Activated T-cell treated with anti-CD3 and anti-CD28 coated beads for 4 hours (primary cell): ENCODE measurements around the gene PROC.

Source experiments
- DNase-seq: peaks from one replicate; pipeline ENCODE4 v3.0.0-alpha.2; 2020

The PROC gene

DNA sequence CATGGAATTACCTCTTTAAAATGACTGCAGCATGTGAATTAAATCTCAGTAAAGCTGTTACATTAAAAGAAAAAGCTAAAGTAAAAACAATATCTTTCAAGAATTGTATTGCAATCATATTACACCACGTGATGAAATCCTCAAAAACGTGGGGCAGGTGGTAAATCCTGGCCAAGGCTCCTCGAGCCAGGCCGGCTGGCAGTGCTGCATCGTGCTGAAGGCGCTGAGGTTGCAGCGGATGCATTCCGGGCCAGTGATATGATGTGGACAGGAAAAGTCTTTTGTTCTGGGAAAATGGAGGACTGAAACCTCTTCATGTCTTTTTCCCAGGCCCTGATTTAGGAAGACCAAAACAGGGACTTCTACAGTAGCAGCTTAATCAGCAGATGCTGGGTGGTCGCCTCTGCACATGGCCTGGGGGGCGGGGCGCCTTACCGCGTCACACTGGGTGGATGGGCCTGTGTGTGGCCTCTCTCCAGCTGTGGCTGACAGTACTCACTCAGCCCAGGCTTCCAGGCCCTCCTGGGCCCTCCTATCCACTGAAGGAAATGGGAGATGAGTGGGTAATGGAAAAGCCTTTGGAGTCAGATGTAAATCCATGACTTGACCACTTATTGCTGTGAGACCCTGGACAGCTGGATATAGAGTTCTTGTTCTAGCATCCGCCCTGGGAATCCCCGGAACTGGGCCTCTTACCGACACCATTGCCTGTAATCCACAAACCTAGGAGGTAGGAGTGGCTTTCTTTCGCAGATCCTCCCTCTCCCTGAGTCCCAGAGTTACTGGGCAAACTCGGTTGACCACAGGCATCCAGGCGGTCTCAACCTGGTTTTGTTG, 45.1 kb downstream of the PROC start:
- no peak for DNase-seq

DNA sequence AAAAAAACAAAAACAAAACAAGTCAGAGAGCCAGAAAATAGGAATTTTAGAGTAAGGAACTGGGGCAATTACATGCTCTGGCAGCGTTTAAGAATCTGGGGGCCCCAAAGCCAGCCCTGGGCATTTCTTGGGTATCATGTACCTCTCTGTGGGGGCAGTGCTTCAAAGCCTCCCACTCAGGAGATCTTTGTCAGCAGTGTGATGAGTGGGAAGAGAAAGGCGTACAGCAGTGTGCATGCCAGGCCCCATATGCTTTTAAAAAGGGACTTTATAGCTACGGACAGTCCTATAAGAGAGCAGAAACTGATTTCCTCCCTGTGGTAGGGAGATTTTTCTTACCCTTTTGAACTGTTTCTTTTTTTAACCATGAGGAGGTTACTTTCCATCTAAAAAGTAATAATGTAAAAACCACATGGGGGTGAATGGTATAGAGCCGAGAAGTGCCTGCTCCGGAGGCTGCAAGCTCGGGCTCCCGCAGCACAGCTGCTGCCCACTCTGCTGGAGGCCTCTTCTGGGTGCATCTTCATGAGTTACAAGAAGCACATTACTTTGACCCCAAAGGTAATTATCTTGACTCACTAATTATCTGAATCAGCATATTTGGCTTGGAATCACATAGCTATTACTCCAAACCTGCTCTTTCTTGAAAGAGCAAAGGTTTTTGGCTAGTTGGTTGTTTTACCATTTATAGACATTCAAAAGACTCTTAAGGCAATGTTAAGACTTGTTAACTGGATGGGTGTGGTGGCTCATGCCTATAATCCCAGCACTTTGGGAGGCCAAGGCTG, 46.4 kb downstream of the PROC start:
- DNase-seq, result peak; percentile 8

DNA sequence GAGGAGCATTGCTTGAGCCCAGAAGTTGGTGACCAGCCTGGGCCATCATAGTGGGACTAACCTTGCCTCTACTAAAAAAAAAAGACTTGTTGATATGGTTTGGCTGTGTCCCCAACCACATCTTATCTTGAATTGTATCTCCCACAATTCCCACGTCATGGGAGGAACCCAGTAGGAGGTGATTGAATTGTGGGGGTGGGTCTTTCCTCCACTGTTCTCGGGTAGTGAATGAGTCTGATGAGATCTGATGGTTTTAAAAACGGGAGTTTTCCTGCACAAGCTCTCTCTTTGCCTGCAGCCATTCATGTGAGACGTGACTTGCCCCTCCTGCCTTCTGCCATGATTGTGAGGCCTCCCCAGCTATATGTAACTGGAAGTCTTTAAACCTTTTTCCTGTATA, 47.0 kb downstream of the PROC start:
- no peak for DNase-seq

DNA sequence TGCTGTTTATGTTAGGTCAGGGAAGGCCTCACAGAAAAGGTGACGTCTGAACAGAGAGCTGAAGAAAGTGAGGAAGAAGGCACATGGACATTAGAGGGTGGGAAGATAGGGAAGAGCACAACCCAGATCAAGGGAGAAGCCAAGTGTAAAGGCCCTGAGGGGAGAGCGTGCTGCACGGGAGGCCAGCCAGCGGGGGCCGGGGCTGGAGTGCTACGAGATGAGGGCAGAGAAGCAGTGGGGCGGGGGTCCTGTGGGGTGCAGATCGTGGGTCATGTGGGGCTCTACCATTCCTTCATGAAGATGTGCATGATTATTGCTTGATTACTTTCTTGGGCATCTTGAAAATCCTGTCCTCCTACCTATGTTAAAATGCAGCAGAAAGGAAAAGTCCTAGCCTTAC, 50.8 kb downstream of the PROC start:
- DNase-seq, result no peak

DNA sequence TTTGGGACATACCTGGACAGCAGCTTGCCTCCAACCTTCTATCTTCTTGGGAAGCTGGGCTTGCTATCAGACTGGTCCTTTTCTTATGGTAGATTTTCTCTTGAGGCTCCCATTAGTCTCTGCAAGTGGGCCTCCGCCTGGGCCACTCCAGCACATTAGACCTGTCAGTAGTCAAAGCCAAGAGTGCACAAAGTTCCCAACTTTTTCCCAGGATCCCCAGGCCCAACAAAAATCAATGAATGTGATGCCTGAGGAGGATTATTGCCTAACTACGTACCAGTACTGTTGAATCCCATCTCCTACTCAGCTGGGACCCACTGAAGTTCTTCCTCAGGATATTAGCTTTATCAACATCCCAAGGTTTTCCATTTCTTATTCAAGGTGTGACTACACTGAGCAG, 51.7 kb downstream of the PROC start:
- DNase-seq, result no peak

DNA sequence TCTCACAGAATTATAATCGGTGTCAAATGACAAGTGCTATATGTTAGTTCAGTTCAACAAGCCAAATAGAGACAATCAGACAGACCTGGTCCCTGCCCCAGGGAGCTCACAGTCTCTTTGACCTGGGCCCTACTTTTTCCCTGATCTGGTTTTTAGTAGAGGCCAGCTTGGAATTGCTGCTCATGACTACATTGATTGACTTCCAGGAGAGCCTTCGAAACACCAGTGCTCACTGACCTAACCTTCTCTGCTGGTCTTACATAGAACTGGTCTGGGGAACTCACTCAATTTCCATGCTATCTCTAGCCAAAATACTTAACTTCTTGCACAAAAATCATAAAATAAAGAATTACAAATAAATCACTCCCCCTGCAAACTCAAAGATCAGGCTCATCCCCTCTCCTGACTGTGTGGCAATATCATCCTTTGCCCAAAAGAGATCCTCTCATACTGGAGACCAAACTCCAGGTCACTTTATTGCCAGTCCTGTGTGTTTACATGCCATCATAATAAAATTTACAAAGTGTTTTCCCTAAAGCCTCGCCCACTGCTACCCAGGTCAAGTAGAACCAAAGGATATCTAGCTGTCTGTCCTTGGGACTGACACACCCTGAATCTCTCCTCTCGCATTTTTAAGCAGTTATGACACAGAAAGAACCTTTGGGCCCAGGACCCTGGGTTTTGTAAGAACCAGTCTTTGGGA, 53.2 kb downstream of the PROC start:
- no peak for DNase-seq

DNA sequence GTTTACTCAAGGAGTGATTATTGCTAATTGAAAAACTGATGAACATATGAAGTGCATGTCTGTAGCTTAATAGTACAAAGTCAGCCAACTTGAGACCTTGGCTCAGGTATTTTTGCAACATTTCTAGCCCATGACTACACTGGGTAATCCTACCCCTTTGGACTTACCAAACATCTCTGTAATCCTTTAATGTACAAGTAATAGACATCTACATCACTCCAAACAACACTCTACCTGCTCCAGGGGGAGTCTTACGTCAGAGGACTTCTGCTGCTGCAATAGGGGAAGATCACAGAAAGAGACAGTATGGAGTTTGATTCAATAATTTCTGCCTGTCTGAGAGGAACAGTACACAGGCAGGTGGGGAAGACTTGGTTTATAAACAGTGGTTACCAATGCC, 54.0 kb downstream of the PROC start:
- DNase-seq, result no peak

DNA sequence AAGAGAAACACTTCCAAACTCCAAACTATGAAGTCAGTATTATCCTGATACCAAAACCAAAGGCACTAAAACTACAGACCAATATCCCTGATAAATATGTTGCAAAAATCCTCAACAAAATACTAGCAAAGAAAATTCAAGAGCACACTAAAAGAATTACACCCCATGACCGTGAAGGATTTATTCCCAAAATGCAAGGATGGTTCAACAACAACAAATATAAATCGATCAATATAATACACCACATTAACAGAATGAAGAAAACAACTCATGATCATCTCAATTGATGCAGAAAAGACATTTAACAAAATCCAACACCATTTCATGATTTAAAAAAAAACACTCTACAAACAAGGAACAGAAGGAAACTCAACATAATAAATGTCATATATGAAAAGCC, 57.6 kb downstream of the PROC start:
- DNase-seq, result no peak
